Activated CD4-positive, alpha-beta T cell treated with anti-CD3 and anti-CD28 coated beads, Interleukin-2, Interleukin-6, amounts not matched to agents 100 ng/mL and 50 ng/mL, durations not matched to agents 16 hours and 8 hours (primary cell): ENCODE results near the gene PDE6H.

ENCODE experiments used
- DNase-seq: peaks from one replicate; pipeline ENCODE4 v3.0.0-alpha.2; 2020

The PDE6H gene

DNA sequence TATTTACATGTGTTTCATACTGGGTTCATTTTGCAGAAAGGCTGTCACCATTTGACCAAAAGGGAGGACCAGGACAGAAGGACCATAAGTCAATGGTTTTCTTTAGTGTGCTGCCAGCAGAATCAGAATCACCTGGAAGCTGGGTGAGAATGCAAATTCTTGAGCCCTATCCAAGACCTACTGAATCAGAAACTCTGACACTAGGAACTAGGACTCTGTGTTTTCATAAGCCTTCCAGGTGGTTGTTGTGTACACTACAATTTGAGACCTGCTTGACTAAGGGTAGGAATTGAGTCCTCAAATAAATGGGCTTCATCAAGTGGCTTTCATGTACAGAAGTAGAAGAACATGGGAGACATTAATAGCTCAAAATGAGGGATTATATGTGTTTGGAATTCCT, 32.2 kb downstream of the PDE6H start:
- DNase-seq = no peak

DNA sequence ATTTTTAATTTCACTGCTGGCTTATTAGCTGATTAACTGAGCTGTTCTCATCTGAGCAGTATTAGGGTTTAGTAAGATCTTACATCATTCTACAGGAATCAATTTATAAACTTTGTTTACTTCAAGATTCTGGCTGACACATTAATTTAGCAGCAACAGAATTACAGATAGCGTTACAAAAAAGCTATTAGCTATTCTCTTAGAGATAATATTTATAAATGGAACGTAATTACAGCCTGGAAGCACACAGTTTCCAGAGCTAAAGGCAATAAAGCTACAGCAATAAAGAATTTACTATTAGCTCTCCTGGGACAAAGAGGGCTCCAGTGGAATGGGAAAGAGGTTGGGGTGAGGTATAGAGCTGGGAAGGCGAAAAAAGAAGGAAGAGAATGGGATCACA, 34.7 kb downstream of the PDE6H start:
- no peak for DNase-seq

DNA sequence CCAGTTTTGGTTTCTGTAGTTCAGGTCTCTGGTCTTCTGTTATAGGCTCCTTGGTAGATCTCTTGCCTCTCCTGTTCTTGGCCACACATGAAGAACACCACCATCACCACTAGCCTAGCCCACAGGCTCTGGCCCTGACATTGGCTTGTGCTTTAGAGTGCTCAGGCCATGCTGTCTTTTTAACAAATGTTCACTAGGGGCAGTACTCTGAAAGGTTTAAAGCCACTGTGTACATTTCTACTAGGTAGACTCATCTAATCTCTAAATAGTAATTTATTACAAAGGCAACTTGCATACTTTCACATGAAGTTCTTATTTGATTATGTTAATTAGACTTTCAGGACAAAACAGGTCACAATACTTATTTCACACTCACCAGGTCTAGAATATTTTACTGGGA, 38.3 kb downstream of the PDE6H start:
- no peak for DNase-seq

DNA sequence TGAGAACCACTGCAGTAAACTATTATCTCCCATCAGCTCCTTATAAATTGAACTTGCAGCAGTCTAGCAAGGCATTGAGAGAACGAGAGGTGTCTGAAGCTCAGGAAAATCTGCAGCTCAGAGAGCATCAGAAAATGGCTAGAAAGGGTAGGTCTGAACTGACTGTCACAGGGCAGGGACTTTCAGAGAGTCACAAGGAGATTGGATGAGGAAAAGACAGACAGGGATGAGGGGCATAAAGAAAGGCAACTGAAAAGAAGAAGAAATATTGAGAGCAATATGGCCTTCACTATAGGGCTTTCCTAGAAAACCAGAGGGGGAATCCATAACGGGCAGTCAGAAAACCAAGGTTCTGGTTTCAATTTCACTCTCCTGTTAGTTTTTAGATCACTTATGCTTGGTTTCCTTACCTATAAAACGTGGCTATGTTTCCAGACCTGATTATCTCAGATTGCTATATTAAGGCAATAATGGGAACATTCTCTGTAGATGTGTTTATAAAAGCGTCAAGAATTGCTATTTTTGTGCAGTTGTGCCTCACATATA, 40.9 kb downstream of the PDE6H start:
- DNase-seq = peak; percentile 35

DNA sequence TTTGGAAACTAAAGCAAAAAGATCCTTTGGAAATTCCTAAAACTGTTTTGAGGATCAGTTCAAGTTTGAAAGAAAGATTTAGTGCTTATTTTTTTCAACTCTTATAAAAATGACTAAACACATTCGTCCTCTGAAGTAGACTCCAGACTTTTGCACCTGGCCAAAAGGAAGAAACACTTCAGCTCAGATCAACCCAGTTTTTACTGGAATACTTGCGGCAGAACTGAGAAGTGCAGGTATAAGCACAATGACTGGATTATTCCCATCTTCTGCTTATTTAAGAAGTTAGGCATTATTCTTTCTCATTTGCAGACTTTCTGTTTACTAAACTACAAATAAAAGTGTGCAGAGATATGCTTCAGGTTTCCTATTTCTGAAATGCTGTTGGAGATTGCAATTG, 41.9 kb downstream of the PDE6H start:
- DNase-seq = no peak

DNA sequence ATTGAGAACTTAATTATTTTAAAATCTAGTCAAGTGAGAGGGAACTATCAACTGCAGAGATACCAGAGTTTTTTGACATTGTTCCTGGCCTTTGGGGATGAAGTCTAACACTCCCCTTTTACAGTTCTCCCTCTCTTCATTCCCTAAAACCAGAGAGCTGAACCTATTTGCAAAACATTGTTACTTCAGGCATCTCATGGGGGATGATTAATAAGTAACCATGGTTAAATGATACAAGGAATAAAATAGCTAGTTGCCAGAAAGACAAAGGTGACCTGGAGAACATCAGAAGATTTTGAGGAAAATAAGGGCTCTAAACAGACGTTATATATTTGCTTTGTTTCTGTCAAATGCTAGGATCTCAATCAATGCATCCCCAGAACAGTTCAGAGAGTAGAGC, 42.3 kb downstream of the PDE6H start:
- no peak for DNase-seq

DNA sequence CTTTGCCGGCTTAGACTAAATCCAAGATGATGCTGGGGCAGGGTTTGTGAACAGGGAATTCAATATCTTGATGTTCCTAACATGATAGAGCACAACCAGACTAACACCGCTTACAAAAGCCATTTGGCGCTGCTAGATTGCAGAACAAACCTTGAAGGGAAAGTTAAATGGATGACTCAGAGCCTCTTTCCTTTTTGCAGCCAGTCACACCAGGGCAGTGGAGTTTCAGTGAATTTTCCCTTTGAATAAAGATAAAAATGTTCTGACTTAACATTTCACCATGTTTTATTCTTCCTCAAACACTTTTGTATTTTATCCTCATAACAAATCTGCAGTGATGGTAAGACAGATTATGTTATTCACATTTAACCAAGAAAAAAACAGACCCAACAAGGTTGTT, 47.3 kb downstream of the PDE6H start:
- DNase-seq = no peak
